Kasumi-1 (cell line): ENCODE data around the gene AAGAB.
A peak's percentile ranks its signal among the peaks of the same experiment; 100 is the strongest.
"Not testable (repeated sequence)": the region's sequence is repeated elsewhere in the genome, so short reads cannot be mapped to it uniquely, and the experiment has no call there.

Source experiments
- DNase-seq, 2 experiments: peaks; one replicate each; lab custom pipeline; 2025; lab: John Stamatoyannopoulos, UW

Gene AAGAB

DNA sequence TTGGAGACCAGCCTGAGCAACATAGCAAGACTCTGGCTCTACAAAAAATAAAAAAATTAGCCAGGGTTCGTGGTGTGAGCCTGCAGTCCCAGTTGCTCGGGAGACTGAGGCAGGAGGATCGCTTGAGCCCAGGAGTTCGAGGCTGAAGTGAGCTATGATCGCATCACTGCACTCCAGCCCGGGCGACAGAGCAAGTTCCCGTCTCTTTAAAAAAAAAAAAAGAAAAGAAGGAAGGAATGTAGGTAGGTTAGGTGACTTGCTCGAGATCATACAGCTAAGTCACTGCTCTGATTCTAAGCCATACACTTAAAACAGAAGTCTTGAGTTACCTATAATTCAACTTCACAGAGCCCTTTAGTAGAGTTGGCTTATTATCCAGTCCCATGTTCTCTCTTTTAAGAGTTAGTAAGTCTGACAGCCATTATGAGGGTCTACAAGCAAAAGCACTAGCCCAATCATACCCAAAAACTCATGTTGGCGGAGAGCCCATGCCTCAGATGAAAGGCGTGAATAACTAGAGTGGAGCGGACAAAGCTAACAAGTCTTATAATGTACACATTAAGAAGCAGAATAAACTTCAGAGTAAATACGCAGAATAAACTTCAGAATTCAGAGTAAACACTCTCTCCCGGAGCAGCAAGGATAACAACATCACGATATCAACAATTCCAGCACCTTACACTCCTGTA, 768 bp downstream of the AAGAB start:
- DNase-seq = peak in 1 of 2 experiments; percentile 49

DNA sequence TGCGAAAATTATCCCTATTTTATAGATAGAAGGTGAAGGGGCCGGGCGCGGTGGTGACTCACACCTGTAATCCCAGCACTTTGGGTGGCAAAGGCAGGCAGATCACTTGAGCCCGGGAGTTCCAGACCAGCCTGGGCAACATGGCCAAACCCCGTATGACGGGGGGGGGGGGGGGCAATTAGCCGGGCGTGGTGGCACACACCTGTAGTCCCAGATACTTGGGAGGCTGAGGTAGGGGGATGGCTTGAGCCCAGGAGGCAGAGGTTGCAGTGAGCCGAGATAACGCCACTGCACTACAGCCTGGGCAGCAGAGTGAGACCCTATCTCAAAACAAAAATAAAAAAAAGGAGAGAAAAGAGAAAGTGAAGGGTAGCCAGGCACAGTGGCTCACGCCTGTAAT, 1.4 kb downstream of the AAGAB start:
- DNase-seq = no peak

GRCh38 chr15:67251318-67251717, 3.1 kb downstream of the AAGAB start:
- no peak for DNase-seq

DNA sequence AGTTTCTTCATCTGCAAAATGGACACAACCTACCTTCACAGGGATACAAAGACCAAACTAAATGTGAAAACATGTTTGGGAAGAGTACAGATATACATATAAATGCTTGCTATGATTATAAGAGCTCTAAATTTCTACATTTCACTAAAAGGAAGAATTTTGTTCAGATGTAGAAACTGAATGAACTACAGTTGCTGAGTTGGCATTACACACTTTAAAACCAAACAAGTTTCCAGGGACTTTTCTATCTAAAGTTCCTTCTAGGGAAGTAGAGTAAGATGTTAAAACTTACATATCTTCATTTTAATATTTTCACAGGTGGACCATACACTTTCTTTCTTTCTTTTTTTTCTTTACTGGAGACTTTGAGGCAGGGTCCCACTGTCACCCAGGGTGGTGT, 4.6 kb downstream of the AAGAB start:
- no peak for DNase-seq

DNA sequence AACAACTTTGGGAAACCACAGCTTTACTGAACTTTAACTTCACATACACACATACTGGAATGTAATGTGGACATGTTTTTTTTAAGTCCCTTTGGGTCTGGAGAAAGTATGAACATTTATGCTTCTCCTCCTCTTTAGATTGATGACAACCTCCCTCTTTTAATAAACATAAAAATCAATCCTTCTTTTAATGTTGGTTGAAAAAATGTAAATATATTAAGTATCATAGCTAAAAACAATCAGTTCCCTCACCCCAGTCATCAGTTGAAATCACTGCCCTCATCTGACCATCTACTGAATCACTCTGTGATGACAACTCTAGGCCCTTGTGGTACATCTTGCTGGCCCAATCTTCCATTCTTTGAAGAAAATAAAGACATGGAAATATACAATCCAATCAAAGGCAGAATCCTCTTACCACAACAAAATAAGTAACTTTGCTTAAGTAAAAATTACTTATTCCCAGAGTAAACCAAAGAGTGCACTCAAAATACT, 6.4 kb downstream of the AAGAB start:
- no peak for DNase-seq

DNA sequence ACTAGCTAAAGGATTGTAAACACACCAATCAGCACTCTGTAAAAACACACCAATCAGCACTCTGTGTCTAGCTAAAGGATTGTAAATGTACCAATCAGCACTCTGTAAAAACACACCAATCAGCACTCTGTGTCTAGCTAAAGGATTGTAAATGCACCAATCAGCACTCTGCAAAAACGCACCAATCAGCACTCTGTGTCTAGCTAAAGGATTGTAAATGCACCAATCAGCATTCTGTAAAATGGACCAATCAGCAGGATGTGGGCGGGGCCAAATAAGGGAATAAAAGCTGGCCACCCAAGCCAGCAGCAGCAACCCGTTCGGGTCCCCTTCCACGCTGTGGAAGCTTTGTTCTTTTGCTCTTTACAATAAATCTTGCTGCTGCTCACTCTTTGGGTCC, 7.9 kb downstream of the AAGAB start:
- not testable (repeated sequence) for DNase-seq

DNA sequence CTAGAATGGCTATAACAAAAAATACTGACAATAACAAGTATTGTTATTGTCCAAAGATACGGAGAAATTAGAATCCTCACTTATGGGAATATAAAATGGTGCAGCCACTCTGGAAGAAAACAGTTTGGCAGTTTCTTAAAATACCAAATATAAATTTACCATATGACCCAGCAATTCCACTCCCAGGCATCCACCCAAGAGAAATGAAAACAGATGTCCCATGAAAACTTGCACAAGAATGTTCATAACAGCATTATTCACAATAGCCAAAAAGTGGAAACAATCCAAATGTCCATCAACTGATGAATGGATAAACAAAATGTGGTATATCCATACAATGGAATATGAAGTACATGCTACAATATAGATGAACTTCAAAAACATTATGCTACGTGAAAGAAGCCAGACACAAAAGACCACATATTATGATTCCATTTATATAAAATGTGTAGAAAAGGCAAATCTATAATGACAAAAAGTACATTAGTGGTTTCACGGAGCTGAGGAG, 9.4 kb downstream of the AAGAB start:
- no peak for DNase-seq

GRCh38 chr15:67242708-67243111, 11.8 kb downstream of the AAGAB start:
- DNase-seq = peak; percentile 64

DNA sequence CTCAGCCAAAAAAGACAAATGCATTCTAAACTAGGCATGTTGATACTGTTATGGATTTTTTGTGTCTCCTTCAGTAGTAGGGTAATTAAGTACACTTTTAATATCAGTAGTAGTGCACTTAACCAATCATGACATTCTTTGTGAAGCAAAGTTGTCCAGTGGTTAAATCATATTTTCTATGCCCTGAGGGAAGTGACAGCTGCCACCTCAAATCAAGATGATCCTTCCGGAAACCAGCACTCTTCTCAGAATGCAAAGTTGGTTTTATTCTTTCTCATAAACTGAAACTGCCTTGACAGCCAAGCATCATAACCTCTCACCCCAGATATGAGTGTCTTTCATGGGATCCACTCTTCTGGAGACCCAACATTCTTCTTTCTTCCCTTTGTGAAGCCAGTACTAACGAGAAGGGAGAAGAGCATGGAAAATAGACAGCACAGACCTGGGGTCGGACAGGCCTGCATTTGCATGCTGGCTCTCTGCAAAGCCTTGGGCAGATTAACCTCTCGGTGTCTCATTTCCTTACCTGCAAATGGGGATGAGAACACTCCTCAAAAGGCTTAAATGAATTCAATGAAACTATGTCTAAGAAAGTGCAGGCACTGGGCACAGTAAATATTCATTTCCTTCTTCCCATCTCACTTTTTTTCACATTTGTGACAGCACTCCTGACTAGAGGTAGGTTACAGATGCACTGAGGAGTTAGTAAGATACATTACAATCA, 13.2 kb downstream of the AAGAB start:
- no peak for DNase-seq

- DNase-seq = peak; percentile 25 to 41
These were observed 14.0 kb downstream of the AAGAB start for GRCh38 chr15:67240235-67241131.

DNA sequence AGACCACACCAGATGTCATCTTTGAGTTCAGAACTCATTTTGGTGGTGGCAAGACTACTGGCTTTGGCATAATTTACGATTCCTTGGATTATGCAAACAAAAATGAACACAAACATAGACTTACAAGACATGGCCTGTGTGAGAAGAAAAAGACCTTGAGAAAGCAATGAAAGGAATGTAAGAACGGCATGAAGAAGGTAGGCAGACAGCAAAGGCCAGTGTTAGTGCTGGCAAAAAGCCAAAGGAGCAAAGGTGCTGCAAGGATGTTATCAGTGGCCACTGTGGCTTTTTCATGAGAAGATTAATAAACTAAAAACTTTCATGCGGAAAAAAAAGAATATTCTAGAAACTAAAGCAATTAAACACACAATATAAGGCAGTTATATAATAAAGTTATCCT, 21.9 kb downstream of the AAGAB start:
- no peak for DNase-seq

GRCh38 chr15:67230504-67230903, 24.0 kb downstream of the AAGAB start:
- DNase-seq = no peak

DNA sequence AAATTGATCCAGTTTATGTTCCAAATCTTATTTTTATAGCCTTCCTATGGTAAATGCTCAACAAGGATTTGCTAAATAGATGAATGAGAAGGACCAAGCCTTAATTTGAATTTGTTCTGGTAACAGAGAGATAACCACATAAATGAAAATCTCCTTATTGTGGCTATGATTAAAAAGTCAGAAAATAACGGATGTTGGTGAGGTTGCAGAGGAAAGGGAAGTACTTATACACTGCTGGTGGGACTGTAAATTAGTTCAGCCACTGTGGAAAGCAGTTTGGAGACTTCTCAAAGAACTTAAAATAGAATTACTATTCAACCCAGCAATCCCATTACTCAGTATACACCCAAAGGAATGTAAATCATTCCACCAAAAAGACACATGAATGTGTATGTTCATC, 26.2 kb downstream of the AAGAB start:
- peak; percentile 55 to 56 for DNase-seq

GRCh38 chr15:67227846-67228245, 26.6 kb downstream of the AAGAB start:
- DNase-seq = peak; percentile 9 to 21

DNA sequence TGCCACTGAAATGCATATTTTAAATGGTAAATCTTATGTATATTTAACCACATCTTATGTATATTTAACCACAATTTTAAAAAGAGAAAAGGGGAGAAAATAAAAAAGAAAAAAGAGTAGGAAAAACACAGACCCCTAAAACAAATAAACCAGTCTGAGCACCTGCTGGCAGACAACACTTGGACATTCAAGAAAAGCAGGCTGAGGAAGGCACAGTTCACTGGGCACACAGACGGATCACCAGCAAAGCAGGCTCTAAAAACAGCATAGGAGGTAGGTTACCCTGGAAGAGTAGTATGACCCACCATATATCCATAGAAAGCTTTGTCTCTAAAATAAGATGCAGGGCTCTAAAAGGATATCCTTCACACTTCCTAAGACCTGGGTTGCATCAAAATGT, 27.0 kb downstream of the AAGAB start:
- no peak for DNase-seq

GRCh38 chr15:67225336-67225735, 29.1 kb downstream of the AAGAB start:
- no peak for DNase-seq

GRCh38 chr15:67224889-67225288, 29.6 kb downstream of the AAGAB start:
- DNase-seq = no peak

- no peak for DNase-seq
These were observed 35.2 kb downstream of the AAGAB start for GRCh38 chr15:67219288-67219687.

GRCh38 chr15:67218428-67218827, 36.0 kb downstream of the AAGAB start:
- no peak for DNase-seq

- DNase-seq = no peak
These were observed 37.6 kb downstream of the AAGAB start for GRCh38 chr15:67216859-67217258.

GRCh38 chr15:67215102-67215501, 39.4 kb downstream of the AAGAB start:
- DNase-seq = no peak

GRCh38 chr15:67212684-67213367, 41.6 kb downstream of the AAGAB start:
- no peak for DNase-seq
